Neutrophil (primary cell): Measurements from ENCODE around the gene SMIM20.
"Not testable (repeated sequence)": the region's sequence is repeated elsewhere in the genome, so short reads cannot be mapped to it uniquely, and the experiment has no call there.

Experiments
- H3K27ac ChIP-seq: fragments of 200-600 bp; sonication (generic); 2 replicates; pipeline ENCODE4 v1.5.1; 2016; ENCODE audit warnings: mild to moderate bottlenecking, moderate library complexity
- H3K27me3 ChIP-seq: fragments of 200-600 bp; sonication (generic); 2 replicates; pipeline ENCODE4 v1.6.0; 2016; ENCODE audit warnings: mild to moderate bottlenecking
- H3K36me3 ChIP-seq: fragments of 200-600 bp; sonication (generic); 2 replicates; pipeline ENCODE4 v1.5.1; 2017
- H3K4me1 ChIP-seq, 2 experiments: fragments of 200-600 bp in 1 of 2; sonication (generic) in 1 of 2; 1 replicate in 1 of 2; 2 replicates in 1 of 2; pipeline versions ENCODE4 v1.5.1 to v1.6.1; 2013 to 2016; ENCODE audit warnings: low read depth in 1 of 2, low read length in 1 of 2, mild to moderate bottlenecking in 1 of 2, moderate library complexity in 1 of 2; ENCODE audit not compliant: control insufficient read depth in 1 of 2, insufficient read depth in 1 of 2
- H3K4me3 ChIP-seq, 2 experiments: fragments of 200-600 bp in 1 of 2; sonication (generic) in 1 of 2; 1 replicate in 1 of 2; 2 replicates in 1 of 2; pipeline ENCODE4 v1.5.1; 2013 to 2016; ENCODE audit warnings: low read depth in 1 of 2, low read length in 1 of 2, mild to moderate bottlenecking in 1 of 2, moderate library complexity in 1 of 2
- H3K9me3 ChIP-seq: fragments of 200-600 bp; sonication (generic); 2 replicates; pipeline ENCODE4 v1.5.1; 2016
- TF ChIP-seq, protein P1 (sequence below): fragments of 200-600 bp; sonication (generic); IDR thresholded peaks from 2 replicates; pipeline ENCODE4 v1.5.1; 2016; ENCODE audit warnings: antibody characterized with exemption

Gene SMIM20

GRCh38 chr4:25913851-25914669 is at the start of gene SMIM20:
Gene SMIM20, plus strand, starts transcription at chr4:25914220. Its CDS starts 94 bp downstream, at chr4:25914314.
- H3K36me3 ChIP-seq, result no peaks in the 10 kb centered on the region
- H3K4me3 ChIP-seq, result peak within 1 kb of the TSS; percentile 87 to 89
- no peaks in the 10 kb centered on the region for H3K9me3 ChIP-seq
- TF ChIP-seq, protein P1, sequence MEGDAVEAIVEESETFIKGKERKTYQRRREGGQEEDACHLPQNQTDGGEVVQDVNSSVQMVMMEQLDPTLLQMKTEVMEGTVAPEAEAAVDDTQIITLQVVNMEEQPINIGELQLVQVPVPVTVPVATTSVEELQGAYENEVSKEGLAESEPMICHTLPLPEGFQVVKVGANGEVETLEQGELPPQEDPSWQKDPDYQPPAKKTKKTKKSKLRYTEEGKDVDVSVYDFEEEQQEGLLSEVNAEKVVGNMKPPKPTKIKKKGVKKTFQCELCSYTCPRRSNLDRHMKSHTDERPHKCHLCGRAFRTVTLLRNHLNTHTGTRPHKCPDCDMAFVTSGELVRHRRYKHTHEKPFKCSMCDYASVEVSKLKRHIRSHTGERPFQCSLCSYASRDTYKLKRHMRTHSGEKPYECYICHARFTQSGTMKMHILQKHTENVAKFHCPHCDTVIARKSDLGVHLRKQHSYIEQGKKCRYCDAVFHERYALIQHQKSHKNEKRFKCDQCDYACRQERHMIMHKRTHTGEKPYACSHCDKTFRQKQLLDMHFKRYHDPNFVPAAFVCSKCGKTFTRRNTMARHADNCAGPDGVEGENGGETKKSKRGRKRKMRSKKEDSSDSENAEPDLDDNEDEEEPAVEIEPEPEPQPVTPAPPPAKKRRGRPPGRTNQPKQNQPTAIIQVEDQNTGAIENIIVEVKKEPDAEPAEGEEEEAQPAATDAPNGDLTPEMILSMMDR, result peak; percentile 36
- peaks cover 25% of the 10 kb centered on the region for H3K27me3 ChIP-seq
- peak within 1 kb of the TSS; percentile 89 for H3K27ac ChIP-seq
- H3K4me1 ChIP-seq, result peaks cover 14 to 16% of the 10 kb centered on the region in 2 experiments

DNA sequence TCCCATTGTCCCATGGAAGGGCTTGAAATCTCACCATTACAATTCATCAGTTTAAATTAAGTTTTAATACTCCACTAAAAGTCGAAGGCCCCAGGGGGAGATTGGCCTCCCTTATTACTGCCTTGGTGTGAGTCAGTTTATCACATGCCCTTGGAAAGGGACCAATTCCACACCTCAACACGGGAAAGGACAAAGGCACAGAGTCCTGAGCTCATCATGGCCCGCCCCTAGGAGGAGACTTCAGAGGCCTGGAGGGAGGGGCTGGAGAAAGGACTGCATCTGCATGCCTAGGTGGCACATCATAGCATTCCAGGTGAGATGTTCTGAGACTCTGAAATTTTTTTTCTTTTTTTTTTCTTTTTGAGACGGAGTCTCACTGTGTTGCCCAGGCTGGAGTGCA is 48.4 kb upstream of the SMIM20 start:
- Histone ChIP-seq H3K36me3 (no peaks in the 10 kb centered on the region), H3K9me3 (no peaks in the 10 kb centered on the region), H3K27me3 (peaks cover 33% of the 10 kb centered on the region), H3K27ac (no peak overlapping the region), H3K4me1 (peaks cover 20 to 22% of the 10 kb centered on the region in 2 experiments), H3K4me3 (no peak overlapping the region)
- TF ChIP-seq, protein P1, result no peak

GRCh38 chr4:25866401-25866800 is 47.6 kb upstream of the SMIM20 start:
- Histone ChIP-seq H3K4me1 (peaks cover 12 to 14% of the 10 kb centered on the region in 2 experiments), H3K27me3 (peaks cover 33% of the 10 kb centered on the region)
- not testable (repeated sequence) for H3K27ac ChIP-seq, H3K4me3 ChIP-seq, H3K36me3 ChIP-seq, H3K9me3 ChIP-seq

DNA sequence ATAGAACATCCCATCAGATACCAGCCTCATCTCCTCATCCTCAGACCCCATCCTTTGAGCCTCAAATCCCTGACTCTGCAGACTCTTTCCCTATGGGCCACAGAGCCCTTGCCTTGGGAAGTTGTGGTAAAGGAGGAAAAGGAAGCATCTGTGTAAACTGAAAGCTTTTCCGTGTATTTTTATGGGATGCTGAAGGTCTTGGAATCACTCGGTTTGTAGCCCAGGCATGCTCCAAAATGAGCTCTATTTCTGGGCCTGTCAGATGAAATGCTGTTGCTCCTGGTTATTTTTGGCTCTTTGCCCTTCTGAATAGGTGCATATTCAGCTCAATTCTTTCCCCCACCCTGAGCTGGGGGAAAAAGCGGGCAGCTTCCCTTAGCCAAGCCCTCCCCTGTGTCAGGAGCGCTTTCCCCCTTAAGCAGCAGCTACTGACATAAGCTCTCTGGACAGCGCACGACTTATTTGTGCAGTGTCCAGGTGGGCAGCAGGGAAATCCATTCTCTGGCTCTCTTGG is 46.2 kb upstream of the SMIM20 start:
- Histone ChIP-seq H3K27ac (no peak overlapping the region), H3K4me3 (no peak overlapping the region), H3K27me3 (peaks cover 33% of the 10 kb centered on the region), H3K4me1 (peaks cover 4 to 5% of the 10 kb centered on the region in 2 experiments), H3K36me3 (no peaks in the 10 kb centered on the region), H3K9me3 (no peaks in the 10 kb centered on the region)
- TF ChIP-seq, protein P1, result no peak

DNA sequence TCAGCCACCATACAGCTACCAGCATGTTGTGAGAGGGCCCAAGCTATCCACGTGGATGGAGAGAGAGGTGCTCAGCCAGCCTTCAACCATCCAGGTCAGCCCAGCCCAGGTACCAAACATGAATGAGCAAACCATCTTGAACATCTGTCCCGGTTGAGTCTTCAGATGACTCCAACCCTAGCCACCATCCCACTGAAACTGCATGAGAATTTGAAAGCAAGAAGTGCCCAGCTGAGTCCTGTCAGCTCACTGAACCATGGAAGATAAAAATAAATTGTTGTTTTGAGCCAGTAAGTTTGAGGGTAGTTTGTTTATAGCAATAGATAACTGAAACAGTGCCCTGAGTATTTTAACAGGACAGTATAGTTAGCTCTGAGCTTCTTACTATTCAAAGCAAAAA is 43.9 kb upstream of the SMIM20 start:
- Histone ChIP-seq H3K36me3 (no peaks in the 10 kb centered on the region), H3K27ac (no peak overlapping the region), H3K4me1 (no peaks in the 10 kb centered on the region), H3K9me3 (no peaks in the 10 kb centered on the region), H3K27me3 (peaks cover 11% of the 10 kb centered on the region), H3K4me3 (no peak overlapping the region)
- TF ChIP-seq, protein P1, result no peak
